PC-3 (cell line): ENCODE data around the gene HDAC9. TPM values are rescaled to one million over a fixed set of nuclear protein-coding genes. Genes with fewer than 3 reads are reported as not detected.

ENCODE experiments used
- ATAC-seq: fragments of 200-7000 bp; cut with Tn5 transposase; 2 replicates; pipeline ENCODE4 v1.9.1; 2020; ENCODE audit warnings: mild to moderate bottlenecking, moderate library complexity
- BruUV-seq: library from RNA; stranded (reverse); fragments of 400-500 nt; replicated peaks from 2 replicates; lab custom pipeline; 2021; lab: Mats Ljungman, UMichigan
- CTCF ChIA-PET: fragments of 300-600 bp; sonication (Branson Sonifier 250); formaldehyde crosslinking; loops from one replicate; lab custom pipeline; 2022; ENCODE audit warnings: antibody characterized with exemption; lab: Charles Lee
- POLR2A ChIA-PET: fragments of 300-600 bp; sonication (Branson Sonifier 250); formaldehyde crosslinking; loops from one replicate; lab custom pipeline; 2022; ENCODE audit warnings: antibody characterized with exemption; ENCODE audit not compliant: unreplicated experiment; lab: Charles Lee
- DNase-seq: peaks from one replicate; pipeline ENCODE4 v3.0.0-alpha.2; 2015
- H2AFZ ChIP-seq: fragments of 300-600 bp; sonication (generic); 2 replicates; pipeline ENCODE4 v1.6.0; 2016; ENCODE audit warnings: antibody characterized with exemption, low read length
- H3F3A ChIP-seq: fragments of 300-600 bp; sonication (generic); one replicate; pipeline ENCODE4 v1.6.0; 2017; ENCODE audit warnings: antibody characterized with exemption, low read length, control low read depth, mild to moderate bottlenecking; ENCODE audit not compliant: unreplicated experiment
- H3K27ac ChIP-seq: fragments of 300-600 bp; sonication (generic); 2 replicates; pipeline ENCODE4 v1.5.1; 2016; ENCODE audit warnings: mild to moderate bottlenecking, low read length
- H3K27me3 ChIP-seq: fragments of 300-600 bp; sonication (generic); 2 replicates; pipeline ENCODE4 v1.6.1; 2016; ENCODE audit warnings: low read length, mixed read lengths
- H3K36me3 ChIP-seq: fragments of 300-600 bp; sonication (generic); 2 replicates; pipeline ENCODE4 v1.6.1; 2016; ENCODE audit warnings: low read depth, mixed run types, low read length, mixed read lengths
- H3K4me1 ChIP-seq: fragments of 300-600 bp; sonication (generic); 2 replicates; pipeline ENCODE4 v1.5.1; 2016; ENCODE audit warnings: low read length; ENCODE audit not compliant: insufficient read depth
- H3K4me2 ChIP-seq: fragments of 300-600 bp; sonication (generic); 2 replicates; pipeline ENCODE4 v1.6.0; 2016; ENCODE audit warnings: low read length
- H3K4me3 ChIP-seq: fragments of 300-600 bp; sonication (generic); 2 replicates; pipeline ENCODE4 v1.5.1; 2016; ENCODE audit warnings: mild to moderate bottlenecking, low read length, mixed read lengths
- H3K79me2 ChIP-seq: fragments of 300-600 bp; sonication (generic); 2 replicates; pipeline ENCODE4 v1.6.1; 2017; ENCODE audit warnings: low read length, mixed read lengths
- H3K9ac ChIP-seq: fragments of 300-600 bp; sonication (generic); 2 replicates; pipeline ENCODE4 v1.6.0; 2016; ENCODE audit warnings: mild to moderate bottlenecking, low read length
- H3K9me2 ChIP-seq: fragments of 300-600 bp; sonication (generic); replicated peaks from 2 replicates; pipeline ENCODE4 v1.6.1; 2016; ENCODE audit warnings: mixed run types, low read length, mixed read lengths
- H3K9me3 ChIP-seq: fragments of 300-600 bp; sonication (generic); 2 replicates; pipeline ENCODE4 v1.6.1; 2016; ENCODE audit warnings: low read length, mixed read lengths
- H4K20me1 ChIP-seq: fragments of 300-600 bp; sonication (generic); 2 replicates; pipeline ENCODE4 v1.6.1; 2016; ENCODE audit warnings: low read length, mixed read lengths
- CTCF ChIP-seq: fragments of 300-600 bp; sonication (generic); conservative IDR thresholded peaks from 2 replicates; pipeline ENCODE4 v1.5.1; 2017; ENCODE audit warnings: antibody characterized with exemption, low read depth, mild to moderate bottlenecking, low read length
- EZH2 ChIP-seq: fragments of 300-600 bp; sonication (generic); IDR thresholded peaks from one replicate; pipeline ENCODE4 v1.6.1; 2017; ENCODE audit warnings: antibody characterized with exemption, mild to moderate bottlenecking, low read length; ENCODE audit not compliant: unreplicated experiment
- EZH2phosphoT487 ChIP-seq: fragments of 300-600 bp; sonication (generic); IDR thresholded peaks from 2 replicates; pipeline ENCODE4 v1.6.1; 2018; ENCODE audit warnings: mild to moderate bottlenecking, antibody characterized with exemption, low read length, borderline replicate concordance
- intact Hi-C: fragments of 100-400 bp; cut with micrococcal nuclease; formaldehyde crosslinking; loops from 2 replicates; pipeline ENCODE4 v1.9.0; 2023
- total RNA-seq: library from RNA; depleted of rRNA; stranded (reverse); fragments of >200 nt; gene quantifications from 2 replicates; pipeline ENCODE4 v1.2.3, GENCODE V29; 2014

The HDAC9 gene
- total RNA-seq, 1 experiment from 2014 or later: 7.8 TPM

- no peak overlapping the region for H3K4me3 ChIP-seq
- POLR2A ChIA-PET: no interaction called here
- H4K20me1 ChIP-seq: no peaks in the 10 kb centered on the region
- intact Hi-C loops: no loop called here
- no peak overlapping the region for H3K9ac ChIP-seq
- BruUV-seq: no TSS peak
- no peak for TF ChIP-seq EZH2phosphoT487
- no peaks in the 10 kb centered on the region for H3K36me3 ChIP-seq
- CTCF ChIA-PET: no interaction called here
- H3K4me1 ChIP-seq: peaks cover 5% of the 10 kb centered on the region
- no peaks in the 10 kb centered on the region for H3K9me3 ChIP-seq
- no peaks in the 10 kb centered on the region for H3F3A ChIP-seq
- H3K4me2 ChIP-seq: no peak overlapping the region
- H2AFZ ChIP-seq: no peak overlapping the region
- H3K9me2 ChIP-seq: no peaks in the 10 kb centered on the region
- H3K79me2 ChIP-seq: no peaks in the 10 kb centered on the region
- ATAC-seq (no peak), DNase-seq (no peak)
- no peaks in the 10 kb centered on the region for H3K27me3 ChIP-seq
- no peak overlapping the region for H3K27ac ChIP-seq
These were observed 405.8 kb downstream of the HDAC9 start for GRCh38 chr7:18901351-18901750.

GRCh38 chr7:18901982-18902421, 406.5 kb downstream of the HDAC9 start:
- Histone ChIP-seq H3K27ac (no peak overlapping the region), H3K4me3 (no peak overlapping the region), H3K9me3 (no peaks in the 10 kb centered on the region), H3F3A (no peaks in the 10 kb centered on the region), H3K4me1 (no peaks in the 10 kb centered on the region), H3K4me2 (no peak overlapping the region), H3K36me3 (no peaks in the 10 kb centered on the region), H4K20me1 (no peaks in the 10 kb centered on the region), H3K9ac (no peak overlapping the region), H3K9me2 (no peaks in the 10 kb centered on the region), H3K79me2 (no peaks in the 10 kb centered on the region), H3K27me3 (no peaks in the 10 kb centered on the region), H2AFZ (no peak overlapping the region)
- BruUV-seq: no TSS peak
- ATAC-seq (no peak), DNase-seq (no peak)
- intact Hi-C loops: no loop called here
- TF ChIP-seq CTCF: no peak
- no peak for TF ChIP-seq EZH2phosphoT487
- no peak for TF ChIP-seq EZH2
- POLR2A ChIA-PET: no interaction called here
- CTCF ChIA-PET: no interaction called here

- H3K27ac ChIP-seq: no peak overlapping the region
- POLR2A ChIA-PET: no interaction called here
- ATAC-seq (no peak), DNase-seq (no peak)
- H3K27me3 ChIP-seq: no peaks in the 10 kb centered on the region
- H3K9ac ChIP-seq: no peak overlapping the region
- H3K4me1 ChIP-seq: no peaks in the 10 kb centered on the region
- no TSS peak for BruUV-seq
- H2AFZ ChIP-seq: no peak overlapping the region
- no peaks in the 10 kb centered on the region for H3K36me3 ChIP-seq
- TF ChIP-seq CTCF: no peak
- no peaks in the 10 kb centered on the region for H3F3A ChIP-seq
- CTCF ChIA-PET: no interaction called here
- intact Hi-C loops: no loop called here
- H4K20me1 ChIP-seq: no peaks in the 10 kb centered on the region
- H3K9me3 ChIP-seq: no peaks in the 10 kb centered on the region
- no peak overlapping the region for H3K4me3 ChIP-seq
- H3K9me2 ChIP-seq: no peaks in the 10 kb centered on the region
- no peaks in the 10 kb centered on the region for H3K79me2 ChIP-seq
- H3K4me2 ChIP-seq: no peak overlapping the region
These were observed 407.3 kb downstream of the HDAC9 start for GRCh38 chr7:18902892-18903291.
